ENCODE data around the gene ALK. TPM values are rescaled to one million over a fixed set of nuclear protein-coding genes. Genes with fewer than 3 reads are reported as not detected.

ALK gene
- total RNA-seq, 2 experiments from 2014 or later, result not detected

- H3K4me1 Mint-ChIP-seq (ENCODE audit: low read depth), result peaks cover 6% of the 10 kb centered on the region
- intact Hi-C loops (cut with micrococcal nuclease), result no loop called here
- H3K27me3 Mint-ChIP-seq, result no peaks in the 10 kb centered on the region
- ChIA-PET POLR2A (no interaction called here), CTCF (interaction anchor here (1.1 kb wide), 1 partner anchor 122 kb away, joined by 3 read pairs; no protein-coding TSS in a partner anchor)
- no peak overlapping the region for H3K27ac Mint-ChIP-seq
- H3K9me3 Mint-ChIP-seq, result peaks cover 5% of the 10 kb centered on the region
- no peak overlapping the region for H3K4me3 Mint-ChIP-seq
- H3K36me3 Mint-ChIP-seq, result peaks cover 30% of the 10 kb centered on the region
- no peak for DNase-seq
Observed at GRCh38 chr2:29186817-29187216, 734.6 kb downstream of the ALK start.

GRCh38 chr2:29184531-29184930, 736.9 kb downstream of the ALK start:
- H3K36me3 Mint-ChIP-seq, result peaks cover 32% of the 10 kb centered on the region
- POLR2A ChIA-PET, result no interaction called here
- CTCF ChIA-PET, result interaction anchor here (0.8 kb wide), 1 partner anchor 9 kb away, joined by 3 read pairs; no protein-coding TSS in a partner anchor

GRCh38 chr2:29182920-29183319, 738.5 kb downstream of the ALK start:
- peaks cover 29% of the 10 kb centered on the region for H3K36me3 Mint-ChIP-seq
- no peaks in the 10 kb centered on the region for H3K27me3 Mint-ChIP-seq
- intact Hi-C loops (cut with micrococcal nuclease), result no loop called here
- no peak overlapping the region for H3K4me3 Mint-ChIP-seq
- H3K27ac Mint-ChIP-seq, result no peak overlapping the region
- ChIA-PET CTCF (no interaction called here), POLR2A (no interaction called here)
- DNase-seq, result no peak
- peaks cover 5% of the 10 kb centered on the region for H3K9me3 Mint-ChIP-seq
- H3K4me1 Mint-ChIP-seq (ENCODE audit: low read depth), result peaks cover 10% of the 10 kb centered on the region

More at GRCh38 chr2:29184531-29184930, 736.9 kb downstream of the ALK start:
- no peak for DNase-seq
- Mint-ChIP-seq H3K9me3 (peaks cover 5% of the 10 kb centered on the region), H3K4me3 (no peak overlapping the region), H3K27ac (no peak overlapping the region), H3K27me3 (no peaks in the 10 kb centered on the region), H3K4me1 (ENCODE audit: low read depth) (peaks cover 10% of the 10 kb centered on the region)
- intact Hi-C loops (cut with micrococcal nuclease), result no loop called here

GRCh38 chr2:29182334-29182733, 739.1 kb downstream of the ALK start:
- Mint-ChIP-seq H3K27ac (no peak overlapping the region), H3K9me3 (peaks cover under 1% of the 10 kb centered on the region), H3K4me3 (no peak overlapping the region), H3K4me1 (ENCODE audit: low read depth) (peaks cover 6% of the 10 kb centered on the region), H3K36me3 (peaks cover 25% of the 10 kb centered on the region), H3K27me3 (no peaks in the 10 kb centered on the region)
- ChIA-PET POLR2A (no interaction called here), CTCF (interaction anchor here (1.3 kb wide), 1 partner anchor 14 kb away, joined by 7 read pairs; no protein-coding TSS in a partner anchor)
- DNase-seq, result no peak
- intact Hi-C loops (cut with micrococcal nuclease), result no loop called here

GRCh38 chr2:29175338-29175737, 746.0 kb downstream of the ALK start:
- Mint-ChIP-seq H3K4me3 (no peak overlapping the region), H3K9me3 (no peaks in the 10 kb centered on the region), H3K27ac (no peak overlapping the region), H3K36me3 (peaks cover 14% of the 10 kb centered on the region), H3K4me1 (ENCODE audit: low read depth) (peaks cover 6% of the 10 kb centered on the region), H3K27me3 (no peaks in the 10 kb centered on the region)
- POLR2A ChIA-PET, result no interaction called here
- DNase-seq, result no peak
- CTCF ChIA-PET, result interaction anchor here (1.0 kb wide), 1 partner anchor 9 kb away, joined by 3 read pairs; no protein-coding TSS in a partner anchor
- intact Hi-C loops (cut with micrococcal nuclease), result no loop called here

- H3K36me3 Mint-ChIP-seq, result peaks cover 14% of the 10 kb centered on the region
- intact Hi-C loops (cut with micrococcal nuclease), result no loop called here
- no peaks in the 10 kb centered on the region for H3K27me3 Mint-ChIP-seq
- DNase-seq, result no peak
- no peaks in the 10 kb centered on the region for H3K9me3 Mint-ChIP-seq
- H3K27ac Mint-ChIP-seq, result no peak overlapping the region
- ChIA-PET CTCF (interaction anchor here (1.0 kb wide), 1 partner anchor 10 kb away, joined by 3 read pairs; no protein-coding TSS in a partner anchor), POLR2A (no interaction called here)
- H3K4me3 Mint-ChIP-seq, result no peak overlapping the region
- peaks cover 4% of the 10 kb centered on the region for H3K4me1 Mint-ChIP-seq (ENCODE audit: low read depth)
Observed at GRCh38 chr2:29174937-29175336, 746.4 kb downstream of the ALK start.

- Mint-ChIP-seq H3K36me3 (peaks cover 13% of the 10 kb centered on the region), H3K4me3 (no peak overlapping the region), H3K27ac (no peak overlapping the region), H3K4me1 (ENCODE audit: low read depth) (no peaks in the 10 kb centered on the region), H3K27me3 (no peaks in the 10 kb centered on the region), H3K9me3 (no peaks in the 10 kb centered on the region)
- intact Hi-C loops (cut with micrococcal nuclease), result no loop called here
- ChIA-PET POLR2A (no interaction called here), CTCF (interaction anchor here (0.9 kb wide), 1 partner anchor 151 kb away, joined by 3 read pairs; no protein-coding TSS in a partner anchor)
- DNase-seq, result no peak
Observed at GRCh38 chr2:29166242-29167039, 754.9 kb downstream of the ALK start.

- ChIA-PET CTCF (interaction anchor here (0.9 kb wide), 1 partner anchor 150 kb away, joined by 3 read pairs; no protein-coding TSS in a partner anchor), POLR2A (interaction anchor here (1.1 kb wide), 1 partner anchor 13 kb away, joined by 3 read pairs; no protein-coding TSS in a partner anchor)
- H3K4me3 Mint-ChIP-seq, result no peak overlapping the region
- no peaks in the 10 kb centered on the region for H3K27me3 Mint-ChIP-seq
- H3K9me3 Mint-ChIP-seq, result no peaks in the 10 kb centered on the region
- H3K27ac Mint-ChIP-seq, result no peak overlapping the region
- H3K4me1 Mint-ChIP-seq (ENCODE audit: low read depth), result no peaks in the 10 kb centered on the region
- H3K36me3 Mint-ChIP-seq, result peaks cover 13% of the 10 kb centered on the region
- DNase-seq, result no peak
- intact Hi-C loops (cut with micrococcal nuclease), result no loop called here
Observed at GRCh38 chr2:29165362-29166241, 755.8 kb downstream of the ALK start.

- no peaks in the 10 kb centered on the region for H3K4me1 Mint-ChIP-seq (ENCODE audit: low read depth)
- CTCF ChIA-PET, result interaction anchor here (1.3 kb wide), 1 partner anchor 208 kb away, joined by 3 read pairs; no protein-coding TSS in a partner anchor
- peaks cover 19% of the 10 kb centered on the region for H3K36me3 Mint-ChIP-seq
Observed at GRCh38 chr2:29164091-29164846, 757.1 kb downstream of the ALK start.

GRCh38 chr2:29162204-29162928, 759.0 kb downstream of the ALK start:
- no peak for DNase-seq
- CTCF ChIA-PET, result no interaction called here
- H3K27ac Mint-ChIP-seq, result no peak overlapping the region
- POLR2A ChIA-PET, result no interaction called here
- no peaks in the 10 kb centered on the region for H3K9me3 Mint-ChIP-seq
- intact Hi-C loops (cut with micrococcal nuclease), result no loop called here
- H3K4me3 Mint-ChIP-seq, result no peak overlapping the region
- H3K36me3 Mint-ChIP-seq, result peaks cover 19% of the 10 kb centered on the region
- no peaks in the 10 kb centered on the region for H3K4me1 Mint-ChIP-seq (ENCODE audit: low read depth)
- H3K27me3 Mint-ChIP-seq, result no peaks in the 10 kb centered on the region

More at GRCh38 chr2:29164091-29164846, 757.1 kb downstream of the ALK start:
- intact Hi-C loops (cut with micrococcal nuclease), result no loop called here
- POLR2A ChIA-PET, result interaction anchor here (1.1 kb wide), 1 partner anchor 14 kb away, joined by 3 read pairs; no protein-coding TSS in a partner anchor
- H3K27me3 Mint-ChIP-seq, result no peaks in the 10 kb centered on the region
- DNase-seq, result no peak
- H3K27ac Mint-ChIP-seq, result no peak overlapping the region
- H3K4me3 Mint-ChIP-seq, result no peak overlapping the region
- no peaks in the 10 kb centered on the region for H3K9me3 Mint-ChIP-seq

- no peak for DNase-seq
- Mint-ChIP-seq H3K9me3 (no peaks in the 10 kb centered on the region), H3K27ac (no peak overlapping the region), H3K4me3 (no peak overlapping the region), H3K27me3 (no peaks in the 10 kb centered on the region), H3K36me3 (peaks cover 26% of the 10 kb centered on the region), H3K4me1 (ENCODE audit: low read depth) (no peaks in the 10 kb centered on the region)
- POLR2A ChIA-PET, result no interaction called here
- CTCF ChIA-PET, result no interaction called here
- intact Hi-C loops (cut with micrococcal nuclease), result no loop called here
Observed at GRCh38 chr2:29160184-29160583, 761.2 kb downstream of the ALK start.
